GM21786 (cell line): ENCODE measurements around the gene ZNF536.
"Not testable (repeated sequence)": the region's sequence is repeated elsewhere in the genome, so short reads cannot be mapped to it uniquely, and the experiment has no call there.

ENCODE experiments used
- ATAC-seq: cut with Tn5 transposase; IDR thresholded peaks from one replicate; pipeline ENCODE4 v1.9.1; 2021; ENCODE audit not compliant: unreplicated experiment

The ZNF536 gene

GRCh38 chr19:30411714-30412113, 39.5 kb downstream of the ZNF536 start:
- ATAC-seq, result no peak

- no peak for ATAC-seq
These were observed 44.2 kb downstream of the ZNF536 start for GRCh38 chr19:30416375-30416774.

GRCh38 chr19:30417166-30417565, 45.0 kb downstream of the ZNF536 start:
- not testable (repeated sequence) for ATAC-seq

GRCh38 chr19:30419568-30420180, 47.5 kb downstream of the ZNF536 start:
- no peak for ATAC-seq

- ATAC-seq, result no peak
These were observed 48.1 kb downstream of the ZNF536 start for GRCh38 chr19:30420316-30420715.

- ATAC-seq, result no peak
These were observed 48.7 kb downstream of the ZNF536 start for GRCh38 chr19:30420881-30421280.

- no peak for ATAC-seq
These were observed 49.4 kb downstream of the ZNF536 start for GRCh38 chr19:30421571-30421970.

GRCh38 chr19:30423481-30423880, 51.3 kb downstream of the ZNF536 start:
- ATAC-seq, result no peak

- no peak for ATAC-seq
These were observed 54.0 kb downstream of the ZNF536 start for GRCh38 chr19:30425885-30426838.

- ATAC-seq, result no peak
These were observed 54.7 kb downstream of the ZNF536 start for GRCh38 chr19:30426864-30427263.

- ATAC-seq, result no peak
These were observed 56.0 kb downstream of the ZNF536 start for GRCh38 chr19:30428092-30428680.

GRCh38 chr19:30428844-30429243, 56.7 kb downstream of the ZNF536 start:
- ATAC-seq, result no peak

- ATAC-seq, result no peak
These were observed 58.1 kb downstream of the ZNF536 start for GRCh38 chr19:30430206-30430734.

- ATAC-seq, result no peak
These were observed 59.4 kb downstream of the ZNF536 start for GRCh38 chr19:30431591-30431990.

GRCh38 chr19:30434797-30435594, 62.8 kb downstream of the ZNF536 start:
- no peak for ATAC-seq

- ATAC-seq, result no peak
These were observed 65.7 kb downstream of the ZNF536 start for GRCh38 chr19:30437869-30438268.

GRCh38 chr19:30439310-30439709, 67.1 kb downstream of the ZNF536 start:
- no peak for ATAC-seq

- no peak for ATAC-seq
These were observed 68.8 kb downstream of the ZNF536 start for GRCh38 chr19:30441011-30441410.

- no peak for ATAC-seq
These were observed 70.5 kb downstream of the ZNF536 start for GRCh38 chr19:30442674-30443073.

- no peak for ATAC-seq
These were observed 71.5 kb downstream of the ZNF536 start for GRCh38 chr19:30443531-30444252.
